Measurements from ENCODE around the gene NAALADL2.

The NAALADL2 gene

GRCh38 chr3:175656461-175656860 is 797.3 kb downstream of the NAALADL2 start:
- no peak for TF ChIP-seq CTCF (conservative IDR thresholded peaks at IDR 0.05)
- TF ChIP-seq ZFX (IDR thresholded peaks at IDR 0.05) = no peak
- no peak overlapping the region for H3K27ac ChIP-seq

- TF ChIP-seq CTCF (conservative IDR thresholded peaks at IDR 0.05) (no peak), ZFX (IDR thresholded peaks at IDR 0.05) (no peak)
- H3K27ac ChIP-seq = no peak overlapping the region
These were observed 800.7 kb downstream of the NAALADL2 start for GRCh38 chr3:175659670-175660350.

GRCh38 chr3:175662815-175663214 is 803.7 kb downstream of the NAALADL2 start:
- H3K27ac ChIP-seq = no peak overlapping the region
- TF ChIP-seq ZFX (IDR thresholded peaks at IDR 0.05) (no peak), CTCF (conservative IDR thresholded peaks at IDR 0.05) (no peak)

- TF ChIP-seq CTCF (conservative IDR thresholded peaks at IDR 0.05) = no peak
- no peak for TF ChIP-seq ZFX (IDR thresholded peaks at IDR 0.05)
- H3K27ac ChIP-seq = no peak overlapping the region
These were observed 805.8 kb downstream of the NAALADL2 start for GRCh38 chr3:175664911-175665310.

- TF ChIP-seq CTCF (conservative IDR thresholded peaks at IDR 0.05) (no peak), ZFX (IDR thresholded peaks at IDR 0.05) (no peak)
- no peak overlapping the region for H3K27ac ChIP-seq
These were observed 809.2 kb downstream of the NAALADL2 start for GRCh38 chr3:175668300-175668699.

- no peak overlapping the region for H3K27ac ChIP-seq
- TF ChIP-seq CTCF (conservative IDR thresholded peaks at IDR 0.05) (no peak), ZFX (IDR thresholded peaks at IDR 0.05) (no peak)
These were observed 811.4 kb downstream of the NAALADL2 start for GRCh38 chr3:175670557-175670956.

- H3K27ac ChIP-seq = no peak overlapping the region
- TF ChIP-seq CTCF (conservative IDR thresholded peaks at IDR 0.05) = no peak
These were observed 813.1 kb downstream of the NAALADL2 start for GRCh38 chr3:175672119-175672689.
